Endodermal cell (in vitro differentiated cells): ENCODE measurements around the gene CRIP2. TPM values are rescaled to one million over a fixed set of nuclear protein-coding genes. Genes with fewer than 3 reads are reported as not detected.

Experiments
- DNase-seq: peaks from one replicate; pipeline ENCODE4 v3.0.0-alpha.2; 2017
- H3K27ac ChIP-seq: 2 replicates; pipeline ENCODE4 v1.5.1; 2013; ENCODE audit warnings: mild to moderate bottlenecking, low read depth, low read length, moderate library complexity
- H3K27me3 ChIP-seq: 2 replicates; pipeline ENCODE4 v1.6.1; 2013; ENCODE audit warnings: mild to moderate bottlenecking, low read length, moderate library complexity; ENCODE audit not compliant: insufficient read depth, control insufficient read depth, poor library complexity, severe bottlenecking
- H3K36me3 ChIP-seq: 2 replicates; pipeline ENCODE4 v1.7.0; 2013; ENCODE audit warnings: mild to moderate bottlenecking, low read length, moderate library complexity; ENCODE audit not compliant: control insufficient read depth, insufficient read depth
- H3K4me1 ChIP-seq: one replicate; pipeline ENCODE4 v1.7.0; 2013; ENCODE audit warnings: low read length; ENCODE audit not compliant: control insufficient read depth, insufficient read depth
- H3K4me3 ChIP-seq: 2 replicates; pipeline ENCODE4 v1.5.1; 2013; ENCODE audit warnings: mild to moderate bottlenecking, low read length, moderate library complexity
- H3K9ac ChIP-seq: 2 replicates; pipeline ENCODE4 v1.6.1; 2013; ENCODE audit warnings: mild to moderate bottlenecking, low read length, moderate library complexity; ENCODE audit not compliant: poor library complexity, severe bottlenecking; ENCODE audit errors: extremely low read depth
- H3K9me3 ChIP-seq: 2 replicates; pipeline ENCODE4 v1.6.1; 2013; ENCODE audit warnings: mild to moderate bottlenecking, low read length, moderate library complexity; ENCODE audit not compliant: control insufficient read depth
- H3K27ac Mint-ChIP-seq: 2 replicates; pipeline ENCODE4 v1.8.0; 2020; ENCODE audit warnings: mixed read lengths
- H3K27me3 Mint-ChIP-seq: 2 replicates; pipeline ENCODE4 v1.8.0; 2021; ENCODE audit warnings: mild to moderate bottlenecking, mixed read lengths; ENCODE audit not compliant: insufficient read depth
- H3K36me3 Mint-ChIP-seq: 2 replicates; pipeline ENCODE4 v1.8.0; 2020; ENCODE audit warnings: low read depth, mixed read lengths
- H3K4me1 Mint-ChIP-seq: 2 replicates; pipeline ENCODE4 v1.8.0; 2020; ENCODE audit warnings: mixed read lengths
- H3K4me3 Mint-ChIP-seq: 2 replicates; pipeline ENCODE4 v1.8.0; 2020; ENCODE audit warnings: mild to moderate bottlenecking, moderate library complexity, mixed read lengths
- H3K9me3 Mint-ChIP-seq: 2 replicates; pipeline ENCODE4 v1.8.0; 2020; ENCODE audit warnings: mild to moderate bottlenecking, mixed read lengths
- WGBS, 2 experiments: methylation state at CpG; one replicate each; pipeline versions ENCODE4 v1.1.5 to v1.1.7; 2013; ENCODE audit warnings: missing lambda C conversion rate in 2 of 2, mixed read lengths in 1 of 2; ENCODE audit not compliant: insufficient coverage in 1 of 2, insufficient read length in 1 of 2; 5-methylcytosine and 5-hydroxymethylcytosine counted together
- total RNA-seq, 2 donors: library from RNA; stranded (reverse); fragmentation: NEBNext Ultra II Directional in 1 of 2; extraction: Animal tissue kit (Norgen Biotek cat#: 25700) in 1 of 2; gene quantifications; 2 replicates in 1 of 2; 3 replicates in 1 of 2; pipeline ENCODE4 v1.2.1, GENCODE V29; 2021
- TF ChIP-seq, protein P1 (sequence below): fragments of 200-600 bp; sonication (generic); conservative IDR thresholded peaks from 2 replicates; pipeline ENCODE4 v1.5.0; 2021; ENCODE audit warnings: antibody characterized with exemption, mild to moderate bottlenecking

The CRIP2 gene
- total RNA-seq, 2 donors from 2014 or later, result 3.9 to 5.3 TPM

DNA sequence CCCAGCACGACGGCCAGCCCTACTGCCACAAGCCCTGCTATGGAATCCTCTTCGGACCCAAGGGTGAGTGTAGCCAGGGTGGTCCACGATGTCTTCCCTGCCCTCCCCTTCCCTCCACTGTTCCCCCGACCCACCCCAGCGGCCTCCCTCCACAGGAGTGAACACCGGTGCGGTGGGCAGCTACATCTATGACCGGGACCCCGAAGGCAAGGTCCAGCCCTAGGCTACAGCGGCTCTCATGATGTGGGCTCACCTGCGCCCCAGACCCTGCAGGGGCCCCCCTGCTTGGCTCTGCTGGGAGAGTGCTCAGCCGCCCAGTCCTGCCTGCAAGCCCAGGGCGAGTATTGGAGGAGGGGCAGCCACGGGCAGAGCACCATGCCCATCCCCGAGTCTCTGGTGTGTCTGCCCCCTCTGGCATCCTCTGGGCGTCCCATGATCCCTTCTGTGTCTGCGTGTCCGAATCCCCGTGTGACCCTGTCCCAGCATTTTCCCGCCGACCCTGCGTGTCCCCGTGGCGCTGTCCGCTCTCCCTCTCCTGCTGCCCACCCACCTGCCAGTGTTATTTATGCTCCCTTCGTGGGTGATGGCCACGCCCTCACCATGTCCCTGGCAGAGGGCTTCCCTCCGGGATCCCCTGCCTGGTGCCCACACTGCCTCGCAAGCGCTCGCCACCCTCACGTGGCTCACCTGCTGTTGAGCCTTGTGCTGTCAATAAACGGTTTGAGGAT lies 5.0 kb downstream of the CRIP2 start:
- Histone ChIP-seq H3K9me3 (no peaks in the 10 kb centered on the region), H3K4me3 (no peak overlapping the region), H3K4me1 (peaks cover 2% of the 10 kb centered on the region), H3K9ac (no peak overlapping the region), H3K27me3 (peaks cover 86% of the 10 kb centered on the region), H3K36me3 (no peaks in the 10 kb centered on the region), H3K27ac (no peak overlapping the region)
- no peak for DNase-seq
- 45 to 77% methylated on average over 21 to 34 of the region's 34 CpGs for WGBS, 2 experiments
- Mint-ChIP-seq H3K4me3 (no peak overlapping the region), H3K9me3 (peaks cover 2% of the 10 kb centered on the region), H3K27me3 (peaks cover 80% of the 10 kb centered on the region), H3K4me1 (peaks cover 6% of the 10 kb centered on the region), H3K27ac (no peak overlapping the region), H3K36me3 (no peaks in the 10 kb centered on the region)
- TF ChIP-seq, protein P1, sequence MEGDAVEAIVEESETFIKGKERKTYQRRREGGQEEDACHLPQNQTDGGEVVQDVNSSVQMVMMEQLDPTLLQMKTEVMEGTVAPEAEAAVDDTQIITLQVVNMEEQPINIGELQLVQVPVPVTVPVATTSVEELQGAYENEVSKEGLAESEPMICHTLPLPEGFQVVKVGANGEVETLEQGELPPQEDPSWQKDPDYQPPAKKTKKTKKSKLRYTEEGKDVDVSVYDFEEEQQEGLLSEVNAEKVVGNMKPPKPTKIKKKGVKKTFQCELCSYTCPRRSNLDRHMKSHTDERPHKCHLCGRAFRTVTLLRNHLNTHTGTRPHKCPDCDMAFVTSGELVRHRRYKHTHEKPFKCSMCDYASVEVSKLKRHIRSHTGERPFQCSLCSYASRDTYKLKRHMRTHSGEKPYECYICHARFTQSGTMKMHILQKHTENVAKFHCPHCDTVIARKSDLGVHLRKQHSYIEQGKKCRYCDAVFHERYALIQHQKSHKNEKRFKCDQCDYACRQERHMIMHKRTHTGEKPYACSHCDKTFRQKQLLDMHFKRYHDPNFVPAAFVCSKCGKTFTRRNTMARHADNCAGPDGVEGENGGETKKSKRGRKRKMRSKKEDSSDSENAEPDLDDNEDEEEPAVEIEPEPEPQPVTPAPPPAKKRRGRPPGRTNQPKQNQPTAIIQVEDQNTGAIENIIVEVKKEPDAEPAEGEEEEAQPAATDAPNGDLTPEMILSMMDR, result no peak

- H3K27me3 ChIP-seq, result peaks cover 87% of the 10 kb centered on the region
- H3K9ac ChIP-seq, result no peak overlapping the region
Observed at GRCh38 chr14:105480199-105480746, 5.7 kb downstream of the CRIP2 start.

GRCh38 chr14:105480807-105481801 lies 6.5 kb downstream of the CRIP2 start:
- Histone ChIP-seq H3K4me1 (peaks cover 3% of the 10 kb centered on the region), H3K9me3 (no peaks in the 10 kb centered on the region), H3K27ac (peak overlapping the region; percentile 85), H3K27me3 (peaks cover 87% of the 10 kb centered on the region), H3K9ac (no peak overlapping the region), H3K36me3 (no peaks in the 10 kb centered on the region), H3K4me3 (no peak overlapping the region)
- 23 to 24% methylated on average over 20 to 31 of the region's 35 CpGs for WGBS, 2 experiments
- peak; percentile 98 for DNase-seq
- no peak overlapping the region for H3K27ac Mint-ChIP-seq
- TF ChIP-seq, protein P1, result peak; percentile 99
- peak overlapping the region; percentile 10 for H3K4me3 Mint-ChIP-seq
- peaks cover 8% of the 10 kb centered on the region for H3K4me1 Mint-ChIP-seq
- H3K27me3 Mint-ChIP-seq, result peaks cover 84% of the 10 kb centered on the region
- no peaks in the 10 kb centered on the region for H3K36me3 Mint-ChIP-seq
- H3K9me3 Mint-ChIP-seq, result peaks cover 2% of the 10 kb centered on the region

More at GRCh38 chr14:105480199-105480746, 5.7 kb downstream of the CRIP2 start:
- Mint-ChIP-seq H3K4me1 (peaks cover 6% of the 10 kb centered on the region), H3K36me3 (no peaks in the 10 kb centered on the region), H3K4me3 (no peak overlapping the region), H3K27ac (no peak overlapping the region), H3K9me3 (peaks cover 2% of the 10 kb centered on the region), H3K27me3 (peaks cover 84% of the 10 kb centered on the region)
- Histone ChIP-seq H3K9me3 (no peaks in the 10 kb centered on the region), H3K36me3 (no peaks in the 10 kb centered on the region), H3K4me1 (peaks cover 2% of the 10 kb centered on the region), H3K27ac (no peak overlapping the region), H3K4me3 (no peak overlapping the region)
- WGBS, 2 experiments, result 64 to 71% methylated on average over 5 to 15 of the region's 15 CpGs
- TF ChIP-seq, protein P1, result no peak
- no peak for DNase-seq
